Left ventricle myocardium superior (tissue), 1 donor: ENCODE measurements around the gene SCTR. TPM values are rescaled to one million over a fixed set of nuclear protein-coding genes. Genes with fewer than 3 reads are reported as not detected.
"Not testable (repeated sequence)": the region's sequence is repeated elsewhere in the genome, so short reads cannot be mapped to it uniquely, and the experiment has no call there.

ENCODE experiments used
- ATAC-seq: fragments of 200-7000 bp; cut with Tn5 transposase; one replicate; pipeline ENCODE4 v1.9.1; 2020; ENCODE audit warnings: mild to moderate bottlenecking, moderate library complexity
- DNase-seq: peaks from one replicate; pipeline ENCODE4 v3.0.0-alpha.2; 2020
- intact Hi-C: fragments of 100-400 bp; cut with micrococcal nuclease; formaldehyde crosslinking; loops from one replicate; pipeline ENCODE4 v1.11.0; 2022
- total RNA-seq: library from RNA; stranded (reverse); fragmentation: NEBNext Ultra II Directional; extraction: Animal tissue kit (Norgen Biotek cat#: 25700); gene quantifications from one replicate; pipeline ENCODE4 v1.2.1, GENCODE V29; 2021
- donor health status: DM: no; HTN: yes; CAD: no; lungs with severe emphysema.

SCTR gene
- total RNA-seq, 1 donor from 2014 or later, result 1.0 TPM

DNA sequence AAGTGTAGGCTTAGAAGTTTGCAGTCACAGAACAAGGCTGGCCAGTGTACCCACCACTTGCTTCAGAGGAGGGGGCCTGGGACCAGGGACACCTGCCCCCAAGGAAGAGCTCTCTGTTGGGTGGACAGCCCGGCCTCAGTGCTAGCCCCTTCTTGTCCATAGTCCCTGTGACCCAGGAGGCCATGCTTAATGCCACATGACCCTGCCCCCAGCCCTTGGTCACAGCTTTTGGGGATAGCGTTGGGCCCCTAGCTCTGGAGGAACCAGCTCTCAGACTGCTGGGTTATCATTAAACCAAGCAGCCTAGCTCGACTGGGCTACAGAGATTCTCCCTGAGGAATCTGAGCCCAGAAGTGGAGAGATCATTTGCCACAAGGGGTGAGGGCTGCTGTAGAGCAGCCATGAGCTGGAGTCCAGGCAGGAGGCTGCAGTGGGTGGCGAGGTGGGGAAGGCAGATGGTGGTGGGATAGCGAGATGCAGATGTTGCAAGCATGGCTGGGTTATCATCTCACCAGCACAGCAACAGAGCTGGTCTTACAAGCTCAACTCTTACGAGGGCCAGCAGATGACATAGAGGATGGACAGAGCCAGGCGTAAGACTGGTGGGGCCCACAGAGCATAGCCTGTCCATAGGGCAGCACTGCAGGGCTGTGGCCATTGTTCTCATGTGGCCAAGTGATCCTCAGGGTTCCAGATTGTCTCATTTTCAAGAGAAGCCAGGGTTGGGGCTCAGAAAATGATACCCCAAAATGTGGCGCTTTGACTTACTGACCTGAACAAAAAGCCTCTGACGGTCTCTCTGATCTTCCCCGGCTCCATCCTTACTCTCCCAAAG is 99.8 kb downstream of the SCTR start:
- no peak for ATAC-seq
- DNase-seq, result no peak
- intact Hi-C loops, result no loop called here

GRCh38 chr2:119423811-119424210 is 100.5 kb downstream of the SCTR start:
- intact Hi-C loops, result no loop called here
- ATAC-seq (no peak), DNase-seq (no peak)

DNA sequence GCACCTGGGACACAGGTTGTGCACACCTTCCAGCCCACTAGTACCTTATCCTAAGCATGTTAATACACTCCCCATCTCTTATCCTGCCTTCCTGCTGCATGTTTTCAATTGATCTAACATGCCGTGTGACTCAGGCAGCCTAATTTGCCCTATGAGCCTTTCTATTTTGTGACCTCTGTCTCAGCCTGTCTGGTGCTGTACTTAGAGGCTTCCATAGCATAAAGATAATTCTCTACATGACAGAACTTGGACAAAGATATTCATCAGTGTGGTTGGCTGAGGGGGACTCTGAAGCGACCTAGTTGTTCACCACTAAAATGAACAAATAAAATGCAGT is 101.2 kb downstream of the SCTR start:
- DNase-seq, result no peak
- intact Hi-C loops, result no loop called here
- no peak for ATAC-seq

DNA sequence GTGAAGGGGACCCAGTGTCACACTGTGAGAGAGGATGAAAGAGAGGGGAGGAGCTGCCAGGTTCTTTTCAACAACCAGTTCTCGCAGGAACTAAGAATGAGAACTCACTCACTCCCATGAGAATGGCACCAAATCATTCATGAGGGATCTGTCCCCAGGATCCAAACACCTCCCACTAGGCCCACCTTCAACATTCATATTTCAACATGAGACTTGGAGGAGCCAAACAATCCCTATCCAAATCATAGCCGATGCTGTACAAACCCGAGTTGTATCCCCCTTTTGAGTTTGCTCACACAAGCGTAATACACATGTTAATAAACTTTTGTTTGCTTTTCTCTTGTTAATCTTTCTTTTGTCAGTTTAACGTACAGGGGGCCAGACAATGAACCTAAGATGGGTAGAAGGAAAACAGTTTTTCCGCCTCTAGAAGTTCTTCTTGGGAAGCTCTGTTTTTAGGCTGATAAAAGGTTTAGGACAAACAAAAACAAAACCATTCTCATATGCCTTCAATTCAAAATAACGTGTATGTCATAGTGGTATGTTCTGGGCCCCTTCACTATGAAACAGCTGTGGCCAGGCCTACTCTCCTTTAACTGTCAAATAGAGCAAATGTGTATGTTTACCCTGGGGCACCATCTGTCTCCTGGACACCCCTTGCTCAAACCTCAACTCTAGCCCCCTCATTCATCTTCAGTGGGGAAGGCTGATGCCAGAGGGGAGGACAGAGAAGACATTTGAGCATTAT is 101.7 kb downstream of the SCTR start:
- intact Hi-C loops, result no loop called here
- no peak for ATAC-seq
- no peak for DNase-seq

DNA sequence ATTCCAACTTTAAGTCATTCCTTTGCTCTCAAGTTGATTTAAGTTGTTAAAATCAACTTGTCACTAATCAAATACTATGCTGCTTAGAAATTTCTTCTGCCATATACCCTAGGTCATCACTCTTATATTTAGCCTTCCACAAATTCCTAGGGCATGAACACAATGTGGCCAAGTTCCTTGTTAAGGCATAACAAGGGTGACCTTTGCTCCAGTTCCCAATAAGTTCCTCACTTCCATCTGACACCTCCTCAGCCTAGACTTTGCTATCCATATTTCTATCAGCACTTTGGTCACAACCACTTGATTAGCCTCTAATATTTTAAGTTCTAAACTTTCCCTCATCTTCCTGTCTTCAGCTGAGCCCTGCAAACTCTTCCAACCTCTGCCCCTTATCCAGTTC is 102.5 kb downstream of the SCTR start:
- DNase-seq (no peak), ATAC-seq (no peak)
- intact Hi-C loops, result no loop called here

- intact Hi-C loops, result no loop called here
- no peak for DNase-seq
- ATAC-seq, result no peak
Observed at GRCh38 chr2:119421304-119421703, 103.0 kb downstream of the SCTR start.

DNA sequence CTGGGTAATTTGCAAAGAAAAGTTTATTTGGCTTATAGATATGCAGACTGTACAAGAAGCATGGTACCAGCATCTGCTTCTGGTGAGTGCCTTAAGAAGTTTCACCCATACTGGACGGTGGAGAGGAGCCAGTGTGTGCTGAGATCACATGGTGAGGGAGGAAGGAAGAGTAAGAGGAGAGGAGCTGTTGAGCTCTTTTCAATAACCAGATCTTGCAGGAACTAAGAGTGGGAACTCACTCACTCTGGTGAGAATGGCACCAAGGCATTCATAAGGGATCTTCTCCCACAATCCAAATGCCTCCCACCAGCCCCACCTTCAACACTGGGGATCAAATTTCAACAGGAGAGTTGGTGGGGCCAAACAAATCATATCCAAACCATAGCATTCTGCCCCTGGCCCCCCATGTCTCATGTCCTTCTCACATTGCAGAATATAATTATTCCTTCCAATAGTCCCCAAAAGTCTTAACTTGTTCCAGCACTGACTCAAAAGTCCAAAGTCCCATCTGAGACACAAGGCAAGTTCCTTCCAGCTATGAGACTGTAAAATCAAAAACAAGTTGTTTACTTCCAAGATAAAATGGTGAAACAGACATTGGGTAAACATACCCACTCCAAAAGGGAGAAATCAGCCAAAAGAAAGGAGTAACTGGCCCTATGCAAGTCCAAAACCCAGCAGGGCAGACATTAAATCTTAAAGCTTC is 104.3 kb downstream of the SCTR start:
- DNase-seq, result no peak
- intact Hi-C loops, result no loop called here
- ATAC-seq, result peak; percentile 26

- DNase-seq (no peak), ATAC-seq (no peak)
- intact Hi-C loops, result no loop called here
Observed at GRCh38 chr2:119419065-119419464, 105.2 kb downstream of the SCTR start.

DNA sequence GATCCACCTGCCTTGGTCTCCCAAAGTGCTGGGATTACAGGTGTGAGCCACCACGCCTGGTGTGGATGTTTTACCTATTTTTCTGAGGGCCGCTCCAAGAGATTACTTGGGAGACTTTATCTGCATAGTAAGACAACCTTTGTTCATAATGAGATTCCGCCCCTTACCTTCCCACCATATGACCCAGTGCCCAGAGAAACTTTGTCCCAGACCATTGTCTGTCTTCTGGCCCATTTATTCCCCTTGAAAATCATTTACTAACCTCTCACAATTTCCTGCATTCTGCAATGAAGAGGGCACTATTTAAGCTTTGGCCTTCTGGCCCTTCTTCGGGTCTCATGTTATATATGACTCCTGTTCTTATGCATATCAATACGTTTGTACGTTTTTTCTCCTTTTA is 106.4 kb downstream of the SCTR start:
- no peak for ATAC-seq
- intact Hi-C loops, result no loop called here

DNA sequence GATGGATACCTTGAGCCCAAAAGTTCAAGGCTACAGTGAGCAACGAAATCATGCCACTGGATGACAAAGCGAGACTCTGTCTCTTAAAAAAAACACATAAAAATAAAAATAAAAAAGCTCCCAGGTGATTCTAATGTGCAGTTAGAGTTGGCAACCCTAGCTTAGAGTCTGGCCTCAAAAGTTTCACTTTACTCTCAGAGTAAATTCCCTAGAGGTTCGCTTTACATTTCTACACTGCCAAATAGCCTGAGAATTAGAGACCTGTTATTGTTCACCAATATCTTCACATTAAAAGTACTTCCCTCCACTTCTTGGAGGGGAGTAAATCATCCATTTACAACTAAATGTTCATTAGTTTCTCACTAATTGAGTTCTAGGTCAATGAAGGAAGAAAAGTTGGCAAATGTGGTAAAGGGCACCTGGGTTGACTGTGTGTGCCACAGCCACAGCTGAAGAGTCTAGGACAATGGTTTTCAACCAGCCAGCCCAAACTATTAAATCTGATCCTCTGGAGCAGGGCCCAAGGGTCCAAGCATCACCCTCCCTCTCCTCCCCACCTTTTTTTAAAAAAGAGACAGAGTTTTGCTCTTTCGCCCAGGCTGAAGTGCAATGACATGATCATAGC is 107.9 kb downstream of the SCTR start:
- intact Hi-C loops, result no loop called here
- ATAC-seq (no peak), DNase-seq (no peak)

More for the DNA sequence above, 106.4 kb downstream of the SCTR start:
- DNase-seq, result no peak

- intact Hi-C loops, result no loop called here
- no peak for DNase-seq
- no peak for ATAC-seq
Observed at GRCh38 chr2:119415630-119416029, 108.7 kb downstream of the SCTR start.

GRCh38 chr2:119414894-119415293 is 109.4 kb downstream of the SCTR start:
- DNase-seq (no peak), ATAC-seq (no peak)
- intact Hi-C loops, result no loop called here

DNA sequence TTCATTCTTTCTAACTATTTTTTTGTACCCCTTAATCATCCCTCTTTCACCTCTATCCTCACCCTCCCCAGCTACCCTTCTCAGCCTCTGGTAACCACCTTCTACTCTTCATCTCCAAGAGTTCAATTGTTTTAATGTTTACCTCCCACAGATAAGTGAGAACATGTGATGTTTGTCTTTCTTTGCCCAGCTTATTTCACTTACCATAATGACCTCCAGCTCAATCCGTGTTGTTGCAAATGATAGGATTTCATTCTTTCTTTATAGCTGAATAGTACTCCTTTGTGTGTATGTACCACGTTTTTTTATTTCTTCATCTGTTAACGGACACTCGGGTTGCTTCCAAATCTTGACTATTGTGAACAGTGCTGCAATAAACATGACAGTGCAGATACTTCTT is 114.8 kb downstream of the SCTR start:
- ATAC-seq, result no peak
- intact Hi-C loops, result loop anchor here (5.0 to 10.0 kb wide), 2 partner anchors 68 to 255 kb away; no protein-coding TSS in a partner anchor

GRCh38 chr2:119408221-119408619 is 116.1 kb downstream of the SCTR start:
- DNase-seq (no peak), ATAC-seq (peak; percentile 51)
- intact Hi-C loops, result loop anchor here (5.0 to 10.0 kb wide), 2 partner anchors 69 to 257 kb away; no protein-coding TSS in a partner anchor

More for the DNA sequence above, 114.8 kb downstream of the SCTR start:
- DNase-seq, result no peak

- DNase-seq (no peak), ATAC-seq (peak; percentile 77)
- intact Hi-C loops, result loop anchor here (5.0 to 10.0 kb wide), 2 partner anchors 70 to 257 kb away; no protein-coding TSS in a partner anchor
Observed at GRCh38 chr2:119407430-119408220, 116.7 kb downstream of the SCTR start.

DNA sequence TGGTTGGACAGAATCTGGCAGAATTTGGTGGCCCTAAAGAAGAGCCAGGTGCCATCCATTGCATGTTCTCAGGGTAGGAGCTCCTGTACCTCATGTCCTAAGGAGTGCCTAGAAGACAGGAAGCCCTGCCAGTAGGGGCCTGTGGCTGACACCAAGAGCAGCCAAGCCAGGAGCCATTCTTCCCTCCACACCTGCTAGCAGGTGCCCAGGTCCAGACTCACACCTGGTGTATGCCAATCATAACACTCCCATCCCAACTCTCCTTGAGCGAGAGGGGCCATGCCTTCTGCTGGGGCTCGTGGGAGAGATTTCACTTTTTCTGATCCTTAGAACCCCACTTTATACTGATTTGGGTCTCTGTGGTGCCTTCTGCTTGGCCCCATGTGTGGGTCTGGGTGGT is 119.1 kb downstream of the SCTR start:
- intact Hi-C loops, result loop anchor here (5.0 to 10.0 kb wide), 2 partner anchors 72 to 260 kb away; no protein-coding TSS in a partner anchor
- DNase-seq (no peak), ATAC-seq (no peak)

DNA sequence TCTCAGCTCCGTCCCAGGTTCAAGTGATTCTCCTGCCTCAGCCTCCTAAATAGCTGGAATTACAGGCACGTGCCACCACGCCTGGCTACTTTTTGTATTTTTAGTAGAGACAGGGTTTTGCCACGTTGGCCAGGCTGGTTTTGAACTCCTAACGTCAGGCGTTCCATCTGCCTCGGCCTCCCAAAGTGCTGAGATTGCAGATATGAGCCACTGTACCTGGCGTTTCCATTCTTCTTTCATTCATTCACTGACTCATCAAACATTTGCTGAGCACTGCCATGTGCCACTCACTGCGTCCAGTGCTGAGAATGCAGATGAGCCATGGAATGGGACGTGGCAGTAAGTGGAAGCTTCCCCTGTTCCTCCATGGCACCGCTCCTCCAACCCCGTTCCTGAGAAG is 120.7 kb downstream of the SCTR start:
- not testable (repeated sequence) for ATAC-seq, DNase-seq
- intact Hi-C loops, result loop anchor here (10.0 kb wide), 1 partner anchor 261 kb away; no protein-coding TSS in a partner anchor
